ENCODE results near the gene ELP4.
"Not testable (repeated sequence)": the region's sequence is repeated elsewhere in the genome, so short reads cannot be mapped to it uniquely, and the experiment has no call there.

ELP4 gene

GRCh38 chr11:31480930-31481329, 28.6 kb upstream of the ELP4 start:
- TF ChIP-seq, protein P1, sequence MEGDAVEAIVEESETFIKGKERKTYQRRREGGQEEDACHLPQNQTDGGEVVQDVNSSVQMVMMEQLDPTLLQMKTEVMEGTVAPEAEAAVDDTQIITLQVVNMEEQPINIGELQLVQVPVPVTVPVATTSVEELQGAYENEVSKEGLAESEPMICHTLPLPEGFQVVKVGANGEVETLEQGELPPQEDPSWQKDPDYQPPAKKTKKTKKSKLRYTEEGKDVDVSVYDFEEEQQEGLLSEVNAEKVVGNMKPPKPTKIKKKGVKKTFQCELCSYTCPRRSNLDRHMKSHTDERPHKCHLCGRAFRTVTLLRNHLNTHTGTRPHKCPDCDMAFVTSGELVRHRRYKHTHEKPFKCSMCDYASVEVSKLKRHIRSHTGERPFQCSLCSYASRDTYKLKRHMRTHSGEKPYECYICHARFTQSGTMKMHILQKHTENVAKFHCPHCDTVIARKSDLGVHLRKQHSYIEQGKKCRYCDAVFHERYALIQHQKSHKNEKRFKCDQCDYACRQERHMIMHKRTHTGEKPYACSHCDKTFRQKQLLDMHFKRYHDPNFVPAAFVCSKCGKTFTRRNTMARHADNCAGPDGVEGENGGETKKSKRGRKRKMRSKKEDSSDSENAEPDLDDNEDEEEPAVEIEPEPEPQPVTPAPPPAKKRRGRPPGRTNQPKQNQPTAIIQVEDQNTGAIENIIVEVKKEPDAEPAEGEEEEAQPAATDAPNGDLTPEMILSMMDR (conservative IDR thresholded peaks at IDR 0.05; ENCODE audit: control insufficient read depth, insufficient read depth, low read depth, low read length): no peak
- no peak for DNase-seq (ENCODE audit: low read depth)
- no peak overlapping the region for H3K4me3 ChIP-seq (ENCODE audit: control insufficient read depth, low read depth, low read length)

- no peak overlapping the region for H3K4me3 ChIP-seq (ENCODE audit: control insufficient read depth, low read depth, low read length)
- TF ChIP-seq, protein P1 (conservative IDR thresholded peaks at IDR 0.05; ENCODE audit: control insufficient read depth, insufficient read depth, low read depth, low read length): no peak
- DNase-seq (ENCODE audit: low read depth): no peak
Observed at GRCh38 chr11:31484497-31484896, 25.1 kb upstream of the ELP4 start.

GRCh38 chr11:31487848-31488247, 21.7 kb upstream of the ELP4 start:
- TF ChIP-seq, protein P1 (conservative IDR thresholded peaks at IDR 0.05; ENCODE audit: control insufficient read depth, insufficient read depth, low read depth, low read length): peak; percentile 38
- DNase-seq (ENCODE audit: low read depth): peak; percentile 75
- H3K4me3 ChIP-seq (ENCODE audit: control insufficient read depth, low read depth, low read length): no peak overlapping the region

GRCh38 chr11:31492320-31492913, 17.1 kb upstream of the ELP4 start:
- DNase-seq (ENCODE audit: low read depth): peak; percentile 43
- H3K4me3 ChIP-seq (ENCODE audit: control insufficient read depth, low read depth, low read length): no peak overlapping the region
- TF ChIP-seq, protein P1 (conservative IDR thresholded peaks at IDR 0.05; ENCODE audit: control insufficient read depth, insufficient read depth, low read depth, low read length): no peak

GRCh38 chr11:31493235-31493634, 16.3 kb upstream of the ELP4 start:
- no peak overlapping the region for H3K4me3 ChIP-seq (ENCODE audit: control insufficient read depth, low read depth, low read length)
- TF ChIP-seq, protein P1 (conservative IDR thresholded peaks at IDR 0.05; ENCODE audit: control insufficient read depth, insufficient read depth, low read depth, low read length): no peak
- no peak for DNase-seq (ENCODE audit: low read depth)

GRCh38 chr11:31493762-31494161, 15.8 kb upstream of the ELP4 start:
- DNase-seq (ENCODE audit: low read depth); H3K4me3 ChIP-seq (ENCODE audit: control insufficient read depth, low read depth, low read length): not testable (repeated sequence)

DNA sequence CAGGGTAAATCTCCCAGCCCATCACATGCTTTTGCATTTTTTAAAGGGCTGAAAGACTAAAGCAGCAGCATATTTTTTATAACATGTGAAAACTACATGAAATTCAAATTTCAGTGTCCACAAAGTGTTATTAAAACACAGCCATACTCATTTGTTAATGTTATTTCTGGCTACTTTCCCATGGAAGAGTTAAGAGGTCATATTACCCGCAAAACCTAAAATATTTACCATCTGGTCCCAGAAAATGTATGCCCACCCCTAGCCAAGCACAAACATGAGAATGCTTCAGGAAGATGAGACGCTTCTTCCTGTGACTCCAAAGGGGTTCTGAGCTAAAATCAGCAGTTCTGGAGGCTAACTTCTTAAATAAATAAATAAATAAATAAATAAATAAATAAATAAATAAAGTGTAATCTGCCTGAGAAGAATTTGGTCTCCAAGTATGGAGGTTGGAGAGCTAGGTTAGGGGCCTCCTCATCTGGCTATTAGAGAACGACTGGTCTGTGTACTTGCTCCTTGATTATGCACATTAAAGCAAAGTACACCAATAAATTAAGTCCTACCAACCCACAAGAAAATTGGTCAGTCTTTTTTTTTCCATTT, 9.9 kb upstream of the ELP4 start:
- H3K4me3 ChIP-seq (ENCODE audit: control insufficient read depth, low read depth, low read length): no peak overlapping the region
- TF ChIP-seq, protein P1 (conservative IDR thresholded peaks at IDR 0.05; ENCODE audit: control insufficient read depth, insufficient read depth, low read depth, low read length): no peak
- peak; percentile 30 for DNase-seq (ENCODE audit: low read depth)
